OCI-LY3 (cell line): ENCODE results near the gene ZCCHC4.
A peak's percentile ranks its signal among the peaks of the same experiment; 100 is the strongest.

Experiments
- H2AFZ ChIP-seq: fragments of 200-600, 300-600 bp; shearing (Covaris generic); 2 replicates; pipeline ENCODE4 v1.6.0; 2014; ENCODE audit warnings: antibody characterized with exemption, low read depth, low read length
- H3K27ac ChIP-seq: fragments of 200-600, 300-600 bp; sonication (generic); 2 replicates; pipeline ENCODE4 v1.5.1; 2014; ENCODE audit warnings: mild to moderate bottlenecking, low read length, moderate library complexity, mixed read lengths
- H3K27me3 ChIP-seq: fragments of 200-600, 300-600 bp; sonication (generic); 2 replicates; pipeline ENCODE4 v1.6.1; 2014; ENCODE audit warnings: low read depth, low read length, mixed read lengths
- H3K36me3 ChIP-seq: fragments of 200-600, 300-600 bp; sonication (generic); replicated peaks from 2 replicates; pipeline ENCODE3; 2014; ENCODE audit warnings: low read depth, low read length, mixed read lengths
- H3K4me1 ChIP-seq: fragments of 300-600, 200-600 bp; sonication (generic); 2 replicates; pipeline ENCODE4 v1.6.1; 2014; ENCODE audit warnings: low read length, mixed read lengths
- H3K4me2 ChIP-seq: fragments of 200-600, 300-600 bp; sonication (generic); 2 replicates; pipeline ENCODE4 v1.6.1; 2014; ENCODE audit warnings: low read length, mixed read lengths
- H3K4me3 ChIP-seq: fragments of 300-600, 200-600 bp; sonication (generic); 2 replicates; pipeline ENCODE4 v1.5.1; 2014; ENCODE audit warnings: antibody characterized with exemption, mild to moderate bottlenecking, low read length, moderate library complexity
- H3K79me2 ChIP-seq: fragments of 300-600, 200-600 bp; shearing (Covaris generic); 2 replicates; pipeline ENCODE4 v1.6.1; 2014; ENCODE audit warnings: mild to moderate bottlenecking, low read length, mixed read lengths
- H3K9ac ChIP-seq: fragments of 300-600, 200-600 bp; shearing (Covaris generic); 2 replicates; pipeline ENCODE4 v1.6.0; 2014; ENCODE audit warnings: mild to moderate bottlenecking, low read length, moderate library complexity
- H3K9me3 ChIP-seq: fragments of 200-600, 300-600 bp; shearing (Covaris generic); 2 replicates; pipeline ENCODE4 v1.6.1; 2014; ENCODE audit warnings: low read length, mixed read lengths; ENCODE audit not compliant: insufficient read depth
- H4K20me1 ChIP-seq: fragments of 200-600, 300-600 bp; sonication (generic); 2 replicates; pipeline ENCODE4 v1.6.1; 2016; ENCODE audit warnings: low read length, mixed read lengths; ENCODE audit not compliant: insufficient read depth
- EZH2phosphoT487 ChIP-seq: fragments of 200-600 bp; shearing (Covaris generic); IDR thresholded peaks from 2 replicates; pipeline ENCODE4 v1.6.1; 2018; ENCODE audit warnings: antibody characterized with exemption, mixed run types, low read depth
- TF ChIP-seq, protein P1 (sequence below): fragments of 200-600, 300-600 bp; sonication (generic); IDR thresholded peaks from 2 replicates; pipeline ENCODE4 v1.5.1; 2014; ENCODE audit warnings: antibody characterized with exemption, low read length, low read depth

Gene ZCCHC4

DNA sequence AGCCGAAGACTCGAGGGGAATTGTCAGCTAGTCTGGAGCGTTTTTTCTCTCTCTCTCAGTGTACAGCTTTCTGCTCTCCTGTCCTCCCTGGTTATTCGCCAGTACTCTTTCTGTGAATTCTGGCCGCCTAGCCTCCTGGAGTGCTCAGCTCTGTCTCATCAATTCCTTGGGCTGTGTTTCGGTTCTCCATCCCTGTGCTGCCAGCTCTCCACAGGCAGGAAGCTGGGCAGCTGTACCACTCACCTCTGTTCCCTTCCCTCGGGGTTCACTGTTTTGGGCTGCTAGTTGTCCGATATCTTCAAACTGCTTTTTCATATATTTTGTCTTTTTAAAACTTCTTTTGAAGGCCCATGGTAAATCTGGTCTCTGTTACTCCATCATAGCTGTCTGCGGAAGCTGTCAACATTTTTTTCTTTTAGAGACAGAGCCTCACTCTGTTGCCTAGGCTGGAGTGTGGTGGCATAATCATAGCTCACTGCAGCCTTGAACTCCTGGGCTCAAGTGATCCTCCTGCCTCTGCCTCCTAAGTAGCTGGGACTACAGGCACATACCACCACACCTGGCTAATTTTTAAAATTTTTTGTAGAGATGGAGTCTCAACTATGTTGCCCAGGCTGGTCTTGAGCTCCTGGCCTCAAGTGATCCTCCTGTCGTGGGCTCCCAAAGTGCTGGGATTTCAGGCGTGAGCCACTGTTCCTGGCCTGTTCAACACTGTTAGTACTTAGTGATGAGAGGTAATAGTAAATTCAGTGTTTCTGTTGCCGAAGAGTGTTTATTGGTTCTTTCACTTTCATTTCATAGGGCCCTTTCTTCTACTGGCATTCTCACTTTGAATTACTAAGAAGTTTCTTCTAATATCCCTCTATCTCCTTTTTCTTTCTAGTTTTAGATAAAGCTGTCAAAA lies 18.6 kb downstream of the ZCCHC4 start:
- H3K36me3 ChIP-seq, result peaks cover 6% of the 10 kb centered on the region
- H3K4me1 ChIP-seq, result no peaks in the 10 kb centered on the region
- no peak overlapping the region for H3K27ac ChIP-seq
- TF ChIP-seq EZH2phosphoT487, result no peak
- TF ChIP-seq, protein P1, sequence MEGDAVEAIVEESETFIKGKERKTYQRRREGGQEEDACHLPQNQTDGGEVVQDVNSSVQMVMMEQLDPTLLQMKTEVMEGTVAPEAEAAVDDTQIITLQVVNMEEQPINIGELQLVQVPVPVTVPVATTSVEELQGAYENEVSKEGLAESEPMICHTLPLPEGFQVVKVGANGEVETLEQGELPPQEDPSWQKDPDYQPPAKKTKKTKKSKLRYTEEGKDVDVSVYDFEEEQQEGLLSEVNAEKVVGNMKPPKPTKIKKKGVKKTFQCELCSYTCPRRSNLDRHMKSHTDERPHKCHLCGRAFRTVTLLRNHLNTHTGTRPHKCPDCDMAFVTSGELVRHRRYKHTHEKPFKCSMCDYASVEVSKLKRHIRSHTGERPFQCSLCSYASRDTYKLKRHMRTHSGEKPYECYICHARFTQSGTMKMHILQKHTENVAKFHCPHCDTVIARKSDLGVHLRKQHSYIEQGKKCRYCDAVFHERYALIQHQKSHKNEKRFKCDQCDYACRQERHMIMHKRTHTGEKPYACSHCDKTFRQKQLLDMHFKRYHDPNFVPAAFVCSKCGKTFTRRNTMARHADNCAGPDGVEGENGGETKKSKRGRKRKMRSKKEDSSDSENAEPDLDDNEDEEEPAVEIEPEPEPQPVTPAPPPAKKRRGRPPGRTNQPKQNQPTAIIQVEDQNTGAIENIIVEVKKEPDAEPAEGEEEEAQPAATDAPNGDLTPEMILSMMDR, result no peak
- peaks cover 5% of the 10 kb centered on the region; the same call in 1 of the 2 replicates for H3K79me2 ChIP-seq
- no peaks in the 10 kb centered on the region for H4K20me1 ChIP-seq
- no peaks in the 10 kb centered on the region for H3K27me3 ChIP-seq
- no peak overlapping the region for H3K4me3 ChIP-seq
- H2AFZ ChIP-seq, result no peak overlapping the region
- H3K9ac ChIP-seq, result no peak overlapping the region
- H3K9me3 ChIP-seq, result no peaks in the 10 kb centered on the region
- peak overlapping the region; percentile 34; the same call in 1 of the 2 replicates for H3K4me2 ChIP-seq

DNA sequence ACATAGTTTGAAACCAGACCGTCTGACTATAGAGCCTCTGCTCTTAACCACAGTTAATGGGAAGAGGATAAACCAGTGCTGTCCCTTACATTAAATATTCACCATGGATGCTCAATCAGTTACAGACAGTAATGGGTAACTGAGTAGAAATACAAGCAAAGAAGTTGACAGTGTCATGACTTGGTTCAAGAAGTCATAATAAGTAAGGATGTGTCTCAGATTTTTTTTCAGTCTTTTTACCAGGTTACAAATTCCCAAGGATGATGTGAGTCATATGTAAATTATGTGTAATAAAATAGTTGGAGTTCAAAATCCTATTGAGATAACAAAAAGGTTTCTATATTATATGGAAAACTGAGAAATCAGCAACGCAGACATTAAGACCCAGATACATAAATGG lies 31.1 kb downstream of the ZCCHC4 start:
- H3K9ac ChIP-seq, result no peak overlapping the region
- no peak overlapping the region for H3K27ac ChIP-seq
- peaks cover 14% of the 10 kb centered on the region for H3K36me3 ChIP-seq

DNA sequence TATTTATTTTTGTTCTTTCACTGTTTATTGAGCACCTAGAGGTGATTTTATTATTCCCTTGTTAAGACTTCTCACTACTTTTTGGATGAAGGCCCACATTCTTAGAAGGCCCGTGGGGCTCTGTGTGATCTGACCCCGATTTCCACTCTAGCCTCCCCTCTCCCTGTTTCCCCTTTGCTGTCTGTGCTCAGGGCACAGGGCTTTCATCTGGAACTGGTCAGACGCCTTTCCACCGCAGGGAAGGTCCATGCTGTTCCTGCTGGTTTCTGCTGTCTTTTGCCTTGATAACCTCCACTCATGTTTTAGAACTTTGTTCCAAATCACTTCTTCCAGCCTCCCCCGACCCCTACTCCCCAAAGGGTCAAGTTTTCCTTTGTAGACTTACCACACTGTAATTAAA lies 33.2 kb downstream of the ZCCHC4 start:
- H3K27me3 ChIP-seq, result no peaks in the 10 kb centered on the region
- no peaks in the 10 kb centered on the region for H3K79me2 ChIP-seq

More for the DNA sequence above, 31.1 kb downstream of the ZCCHC4 start:
- H3K4me1 ChIP-seq, result peaks cover 14% of the 10 kb centered on the region
- H3K27me3 ChIP-seq, result no peaks in the 10 kb centered on the region
- no peaks in the 10 kb centered on the region for H3K79me2 ChIP-seq
- H3K4me3 ChIP-seq, result no peak overlapping the region
- no peaks in the 10 kb centered on the region for H3K9me3 ChIP-seq
- H4K20me1 ChIP-seq, result 0 out of 2 replicates have a peak, but pooled peaks cover 6% of the 10 kb centered on the region
- TF ChIP-seq, protein P1, result no peak
- TF ChIP-seq EZH2phosphoT487, result no peak
- no peak overlapping the region for H2AFZ ChIP-seq
- no peak overlapping the region for H3K4me2 ChIP-seq

DNA sequence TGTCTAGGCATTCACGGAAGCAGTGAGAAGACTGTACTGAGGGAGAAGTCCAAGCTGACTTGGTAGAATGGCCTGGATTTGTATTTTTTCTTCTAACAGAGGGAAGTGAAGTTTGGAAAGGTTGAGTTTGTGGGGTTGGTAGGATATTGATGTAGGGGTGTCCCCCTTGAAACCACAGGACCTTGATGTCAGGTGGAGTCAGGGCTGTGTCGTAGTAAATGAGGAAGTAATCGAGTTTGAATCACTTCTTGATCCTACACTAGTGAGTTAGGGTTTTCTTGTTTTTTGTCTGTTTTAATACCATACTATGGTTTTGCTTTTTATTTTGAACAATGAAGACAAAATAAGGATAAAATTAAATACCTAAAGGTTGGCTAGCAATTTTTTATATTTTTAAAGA lies 34.3 kb downstream of the ZCCHC4 start:
- TF ChIP-seq, protein P1, result no peak
- TF ChIP-seq EZH2phosphoT487, result no peak
- Histone ChIP-seq H3K36me3 (peaks cover 21% of the 10 kb centered on the region), H3K4me3 (peak overlapping the region; percentile 13; the same call in 1 of the 2 replicates), H3K9me3 (no peaks in the 10 kb centered on the region), H3K79me2 (no peaks in the 10 kb centered on the region), H3K9ac (no peak overlapping the region), H3K4me1 (peaks cover 14% of the 10 kb centered on the region), H3K4me2 (peak overlapping the region; percentile 37), H3K27ac (no peak overlapping the region), H3K27me3 (no peaks in the 10 kb centered on the region), H2AFZ (no peak overlapping the region), H4K20me1 (0 out of 2 replicates have a peak, but pooled peaks cover 6% of the 10 kb centered on the region)

More for the DNA sequence above, 33.2 kb downstream of the ZCCHC4 start:
- Histone ChIP-seq H4K20me1 (0 out of 2 replicates have a peak, but pooled peaks cover 6% of the 10 kb centered on the region), H3K4me3 (no peak overlapping the region), H3K4me1 (peaks cover 14% of the 10 kb centered on the region), H2AFZ (no peak overlapping the region), H3K9me3 (no peaks in the 10 kb centered on the region), H3K4me2 (no peak overlapping the region), H3K36me3 (peaks cover 22% of the 10 kb centered on the region), H3K9ac (no peak overlapping the region), H3K27ac (no peak overlapping the region)
- no peak for TF ChIP-seq EZH2phosphoT487
- TF ChIP-seq, protein P1, result no peak
